ENCODE results near the gene ZNF614. TPM values are rescaled to one million over a fixed set of nuclear protein-coding genes. Genes with fewer than 3 reads are reported as not detected.
A peak's percentile ranks its signal among the peaks of the same experiment; 100 is the strongest.
"Not testable (repeated sequence)": the region's sequence is repeated elsewhere in the genome, so short reads cannot be mapped to it uniquely, and the experiment has no call there.

The ZNF614 gene
- total RNA-seq, 1 donor from 2014 or later = 3.6 TPM

GRCh38 chr19:51986309-51987291 is 41.6 kb downstream of the ZNF614 start, which contains the start of gene ZNF350:
Gene ZNF350, minus strand, starts transcription at chr19:51986840. Its CDS starts 12,480 bp downstream, at chr19:51974360.
- ATAC-seq = peak; percentile 99

GRCh38 chr19:51983361-51983760 is 44.8 kb downstream of the ZNF614 start:
- ATAC-seq = no peak

- ATAC-seq = not testable (repeated sequence)
These were observed 47.3 kb downstream of the ZNF614 start for GRCh38 chr19:51980926-51981325.

- ATAC-seq = no peak
These were observed 48.0 kb downstream of the ZNF614 start for GRCh38 chr19:51980116-51980736.

GRCh38 chr19:51978882-51979281 is 49.3 kb downstream of the ZNF614 start:
- no peak for ATAC-seq

- ATAC-seq = no peak
These were observed 50.8 kb downstream of the ZNF614 start for GRCh38 chr19:51977346-51977745.

- ATAC-seq = no peak
These were observed 51.3 kb downstream of the ZNF614 start for GRCh38 chr19:51976852-51977251.

- ATAC-seq = not testable (repeated sequence)
These were observed 52.4 kb downstream of the ZNF614 start for GRCh38 chr19:51975787-51976186.

- no peak for ATAC-seq
These were observed 56.6 kb downstream of the ZNF614 start for GRCh38 chr19:51971624-51972023.

- ATAC-seq = no peak
These were observed 57.5 kb downstream of the ZNF614 start for GRCh38 chr19:51970718-51971117.

GRCh38 chr19:51965583-51965982 is 62.6 kb downstream of the ZNF614 start:
- ATAC-seq = no peak

Other genes starting within 250 kb of the ZNF614 start
- gene FPR3, start 233.2 kb downstream of the ZNF614 start, total RNA-seq = 1.00 TPM
- 2.8 TPM for gene ZNF577, start 140.4 kb downstream of the ZNF614 start, total RNA-seq
- gene ZNF649, start 123.4 kb downstream of the ZNF614 start, total RNA-seq = 5.4 TPM
- 3.5 TPM for gene ZNF613, start 100.9 kb downstream of the ZNF614 start, total RNA-seq
- 5.7 TPM for gene ZNF350, start 41.5 kb downstream of the ZNF614 start, total RNA-seq
- 5.2 TPM for gene ZNF615, start 20.2 kb downstream of the ZNF614 start, total RNA-seq
- 5.9 TPM for gene ZNF432, start 20.5 kb upstream of the ZNF614 start, total RNA-seq
- 8.2 TPM for gene ZNF841, start 67.4 kb upstream of the ZNF614 start, total RNA-seq
- gene ZNF616, start 111.6 kb upstream of the ZNF614 start, total RNA-seq = 5.7 TPM
- 7.9 TPM for gene ZNF836, start 143.2 kb upstream of the ZNF614 start, total RNA-seq
- gene PPP2R1A, start 161.7 kb upstream of the ZNF614 start, total RNA-seq = 168 TPM
- 6.4 TPM for gene ZNF766, start 241.2 kb upstream of the ZNF614 start, total RNA-seq